IPS DF 19.7 (cell line): ENCODE results near the gene PGBD5.

Experiments used
- DNase-seq: peaks from one replicate; pipeline ENCODE4 v3.0.0-alpha.2; 2013; ENCODE audit warnings: low read depth, low spot score

The PGBD5 gene

DNA sequence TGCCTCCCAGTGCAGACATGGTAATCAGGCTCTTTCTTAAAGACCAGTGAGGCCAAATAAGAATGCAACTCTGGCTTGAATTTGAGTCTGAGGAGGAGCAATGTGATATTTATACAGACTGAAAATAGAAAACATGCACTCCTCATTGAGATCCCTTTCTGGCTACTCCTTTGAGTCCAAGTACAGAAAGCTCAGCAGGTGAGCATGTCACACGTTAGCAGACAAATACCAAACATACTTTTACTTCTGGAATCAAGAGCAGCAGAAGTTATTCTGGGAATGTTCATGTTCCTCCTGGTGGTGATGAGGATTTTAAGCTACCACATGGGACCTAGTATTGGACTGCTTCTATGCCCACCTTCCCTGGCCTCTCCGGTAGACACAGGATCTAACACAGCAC is 48.3 kb downstream of the PGBD5 start:
- no peak for DNase-seq

DNA sequence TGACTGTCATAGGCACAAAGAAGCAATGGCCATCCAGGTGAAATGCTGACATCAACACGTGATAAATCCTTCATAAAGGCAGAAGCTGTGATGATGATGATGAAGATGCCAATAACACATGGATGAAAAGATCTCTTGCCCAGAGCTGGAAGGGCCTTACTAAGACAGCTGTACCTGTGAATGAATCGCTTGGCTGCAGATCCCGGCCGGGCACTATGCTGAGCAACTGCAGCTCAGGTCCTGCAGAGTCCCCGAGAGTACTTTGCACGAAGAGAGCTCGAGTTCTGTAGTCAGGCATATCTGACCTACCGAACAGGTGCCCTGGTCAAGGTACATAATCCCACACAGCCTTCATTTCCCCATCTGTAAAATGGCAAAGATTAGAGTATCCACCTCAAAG is 48.8 kb downstream of the PGBD5 start:
- no peak for DNase-seq

DNA sequence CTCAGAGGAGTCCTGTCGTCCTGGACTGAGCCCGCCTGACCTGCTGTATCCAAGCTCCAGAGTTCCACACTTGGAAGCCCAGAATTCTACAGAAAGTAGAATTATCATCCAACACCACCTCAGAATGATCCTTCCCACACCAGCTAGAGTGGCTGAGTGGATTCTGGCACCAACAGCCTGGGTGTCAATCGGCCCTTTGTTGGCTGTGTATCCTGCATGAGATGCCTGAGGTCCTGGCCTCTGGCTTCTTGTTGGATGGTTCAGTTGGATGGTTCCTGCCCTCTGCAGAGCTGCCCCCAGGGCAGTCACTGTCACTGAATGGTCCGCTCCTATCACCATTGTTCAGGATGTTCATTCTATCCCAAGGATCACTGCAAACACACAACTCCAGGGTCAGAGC is 49.8 kb downstream of the PGBD5 start:
- DNase-seq = no peak

DNA sequence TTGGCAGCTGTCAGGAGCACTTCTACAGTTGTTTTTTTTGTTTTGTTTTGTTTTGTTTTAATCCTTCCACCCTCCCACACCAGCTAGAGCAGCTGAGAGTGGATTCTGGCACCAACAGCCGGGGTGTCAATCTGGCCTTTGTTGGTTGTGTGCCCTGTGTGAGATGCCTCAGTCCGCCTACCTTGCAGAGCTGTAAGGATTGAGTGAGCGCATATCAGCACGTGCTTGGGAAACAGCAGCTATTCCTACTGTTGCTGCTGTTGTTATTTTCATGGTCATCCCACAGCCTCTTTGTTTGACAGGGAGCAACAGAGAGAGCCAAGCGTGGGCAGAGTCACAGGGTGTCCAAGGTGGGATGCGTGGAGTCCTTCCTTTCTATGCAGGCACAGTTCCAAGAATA is 50.4 kb downstream of the PGBD5 start:
- DNase-seq = no peak

DNA sequence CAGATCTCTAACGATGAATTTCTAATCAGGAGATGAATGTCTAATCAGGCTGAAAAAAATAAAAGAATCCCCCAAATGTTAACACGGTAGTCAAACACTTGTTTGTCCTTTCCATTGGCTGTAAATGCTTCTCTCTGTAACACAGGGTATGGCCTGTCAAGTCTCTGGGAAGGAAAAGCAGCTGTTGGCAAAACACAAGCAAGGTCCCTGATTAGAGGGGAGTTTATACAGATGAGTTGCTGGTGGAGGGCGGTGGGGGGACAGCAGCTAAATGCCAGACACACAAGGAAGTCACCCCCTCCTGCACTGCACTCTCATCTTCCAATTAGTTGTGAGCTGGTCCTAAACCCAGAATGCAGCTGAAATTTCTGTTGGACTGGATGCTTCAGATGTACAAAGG is 51.0 kb downstream of the PGBD5 start:
- no peak for DNase-seq

DNA sequence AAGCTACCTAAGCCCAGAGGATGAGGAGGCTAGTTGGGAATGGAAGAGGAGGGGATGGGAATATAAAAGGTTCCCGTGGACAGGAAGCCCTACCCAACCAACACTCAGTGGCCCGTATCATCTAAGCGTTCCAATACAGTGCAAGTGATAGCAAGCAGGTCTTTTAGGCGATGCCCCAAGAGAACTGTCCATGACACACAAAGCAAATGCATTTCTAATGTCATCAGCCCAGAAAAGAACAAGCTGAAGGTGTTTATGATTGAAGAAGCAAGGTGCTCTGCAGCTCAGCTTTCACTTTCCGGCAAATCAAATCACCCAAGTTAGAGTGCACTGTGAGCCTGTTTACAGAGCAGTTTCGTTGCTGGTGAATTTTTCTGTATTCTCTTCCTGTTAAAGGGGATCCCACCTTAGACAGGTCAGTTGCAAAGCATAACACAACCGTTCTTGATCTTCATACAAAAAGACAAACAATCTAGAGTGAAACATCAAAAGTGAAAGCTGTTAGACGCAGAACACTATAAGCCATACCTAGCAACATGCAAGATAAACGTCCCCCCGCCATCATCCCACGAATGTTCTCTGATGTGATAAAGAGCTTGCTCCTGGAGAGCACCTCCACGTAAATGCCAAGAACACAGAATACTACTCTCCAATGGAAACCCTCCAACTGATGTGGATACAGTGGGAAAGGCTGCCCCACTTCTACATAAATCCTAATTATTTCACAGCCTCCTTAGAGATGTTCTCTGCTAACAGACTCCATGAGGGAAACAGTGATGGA is 54.0 kb downstream of the PGBD5 start:
- no peak for DNase-seq

GRCh38 chr1:230370109-230370508 is 56.0 kb downstream of the PGBD5 start:
- DNase-seq = no peak

- DNase-seq = no peak
Measured at GRCh38 chr1:230368871-230369270, 57.3 kb downstream of the PGBD5 start.

DNA sequence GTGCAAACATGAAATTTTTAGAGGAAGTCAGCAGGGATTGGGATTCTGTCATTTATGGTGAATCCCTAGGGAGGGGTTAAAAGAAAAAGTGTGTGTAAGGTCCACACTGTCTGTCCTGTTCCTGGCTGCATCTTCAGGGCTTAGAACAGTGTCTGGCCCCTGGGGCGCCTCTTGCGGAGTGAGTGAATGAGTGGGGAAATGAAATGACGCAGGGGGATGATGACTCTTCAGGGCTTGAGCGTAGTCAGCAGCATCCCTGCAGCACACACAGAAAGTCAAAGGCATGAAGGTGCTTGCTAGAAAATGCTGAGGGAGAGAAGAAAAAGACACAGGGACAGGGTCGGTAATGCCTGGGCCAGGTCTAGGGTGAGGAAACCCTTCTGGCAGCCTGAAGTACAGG is 57.8 kb downstream of the PGBD5 start:
- no peak for DNase-seq

DNA sequence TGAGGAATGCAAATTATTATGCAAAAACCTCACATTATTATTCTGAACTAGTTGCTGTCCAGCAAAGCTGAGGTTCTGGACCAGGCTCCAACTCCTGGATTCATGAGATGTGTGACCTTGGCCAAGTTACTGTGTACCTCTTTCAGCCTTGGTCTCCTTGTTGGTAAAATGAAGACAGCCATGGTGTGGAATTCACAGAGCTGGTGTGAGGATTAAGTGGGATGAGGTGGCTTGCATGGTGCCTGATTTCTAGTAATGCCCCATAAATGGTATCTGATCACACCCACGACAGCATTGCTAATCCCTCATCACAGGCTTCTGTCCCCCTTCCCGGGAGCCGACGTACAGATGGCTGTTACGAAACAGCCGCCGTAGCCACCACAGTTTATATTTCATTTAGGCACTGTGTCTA is 59.6 kb downstream of the PGBD5 start:
- DNase-seq = no peak

DNA sequence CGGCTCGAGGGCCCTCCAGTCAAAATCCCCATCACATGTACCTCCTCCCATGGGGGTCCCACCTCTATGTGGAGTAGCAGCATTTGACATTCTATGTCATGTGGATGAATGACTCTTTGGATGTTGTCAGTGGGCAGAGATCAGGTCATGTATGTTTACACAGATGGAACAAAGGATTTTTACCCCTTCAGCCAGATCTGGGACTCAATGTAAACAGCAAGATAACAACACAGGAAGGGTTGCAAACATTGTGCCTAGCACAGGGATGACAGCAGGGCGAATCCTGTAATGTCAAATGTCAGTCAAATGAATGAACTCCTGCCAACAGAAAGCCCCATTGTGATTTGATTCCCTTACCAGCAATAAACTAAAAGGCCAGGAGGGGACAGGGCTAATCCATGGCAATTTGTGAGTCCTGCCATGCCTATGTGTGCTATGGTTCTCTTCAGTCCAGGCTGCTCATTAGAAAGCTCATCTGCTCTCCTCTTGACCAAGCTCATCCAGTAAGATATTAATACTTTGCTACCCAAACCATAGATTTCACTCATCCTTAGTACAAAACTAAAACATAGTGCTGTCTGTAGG is 60.3 kb downstream of the PGBD5 start:
- no peak for DNase-seq

GRCh38 chr1:230362949-230363348 is 63.2 kb downstream of the PGBD5 start:
- DNase-seq = no peak

- DNase-seq = no peak
Measured at GRCh38 chr1:230361941-230362340, 64.2 kb downstream of the PGBD5 start.

DNA sequence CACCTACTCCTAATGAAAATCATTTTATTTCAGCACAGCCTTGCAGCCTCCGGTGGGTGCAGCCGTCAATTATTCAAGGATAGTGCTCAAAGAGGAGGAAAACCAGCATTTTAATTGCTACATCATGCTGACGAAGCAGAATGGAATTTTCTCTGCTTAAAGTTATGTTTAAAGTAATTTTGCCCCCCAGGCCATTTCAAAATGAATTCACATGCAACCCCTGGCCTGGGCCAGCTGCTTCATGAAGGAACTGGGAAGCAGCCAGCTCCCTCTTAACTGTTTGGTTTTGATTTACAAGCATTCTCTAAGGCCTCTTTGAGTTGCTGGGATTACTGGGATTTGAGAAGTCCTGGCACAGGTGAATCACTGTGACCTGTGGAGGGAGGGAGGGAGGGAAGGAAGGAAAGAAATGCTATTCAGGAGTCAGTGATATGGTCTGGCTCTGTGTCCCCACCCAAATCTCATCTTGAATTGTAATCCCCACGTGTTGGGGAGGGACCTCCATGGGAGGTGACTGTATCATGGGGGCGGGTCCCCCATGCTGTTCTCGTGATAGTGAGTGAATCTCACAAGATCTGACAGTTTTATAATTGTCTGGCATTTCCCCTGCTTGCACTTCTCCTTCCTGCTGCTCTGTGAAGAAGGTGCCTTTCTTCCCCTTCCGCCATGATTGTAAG is 66.0 kb downstream of the PGBD5 start:
- DNase-seq = no peak

GRCh38 chr1:230356869-230357794 is 69.0 kb downstream of the PGBD5 start:
- DNase-seq = no peak

DNA sequence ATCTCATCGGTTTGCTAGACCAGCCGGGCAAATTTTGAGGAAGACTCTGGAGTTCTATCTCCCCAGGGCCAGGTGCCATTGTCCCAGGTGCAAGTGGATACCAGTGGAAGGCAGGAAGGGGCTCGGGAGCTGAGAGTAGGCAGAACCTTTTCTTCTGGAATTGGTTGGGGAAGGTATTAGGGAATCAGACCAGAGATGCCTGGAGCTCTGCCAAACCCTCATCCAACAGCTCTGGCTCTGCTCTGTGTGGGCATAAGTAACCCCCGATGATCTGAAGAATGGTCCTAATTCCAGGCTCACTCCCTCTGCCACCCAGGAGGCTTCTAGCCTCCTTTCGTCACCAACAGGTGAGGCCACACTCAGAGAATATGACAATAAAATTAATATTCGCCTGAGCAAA is 69.9 kb downstream of the PGBD5 start:
- DNase-seq = no peak

GRCh38 chr1:230355594-230355993 is 70.5 kb downstream of the PGBD5 start:
- DNase-seq = no peak

DNA sequence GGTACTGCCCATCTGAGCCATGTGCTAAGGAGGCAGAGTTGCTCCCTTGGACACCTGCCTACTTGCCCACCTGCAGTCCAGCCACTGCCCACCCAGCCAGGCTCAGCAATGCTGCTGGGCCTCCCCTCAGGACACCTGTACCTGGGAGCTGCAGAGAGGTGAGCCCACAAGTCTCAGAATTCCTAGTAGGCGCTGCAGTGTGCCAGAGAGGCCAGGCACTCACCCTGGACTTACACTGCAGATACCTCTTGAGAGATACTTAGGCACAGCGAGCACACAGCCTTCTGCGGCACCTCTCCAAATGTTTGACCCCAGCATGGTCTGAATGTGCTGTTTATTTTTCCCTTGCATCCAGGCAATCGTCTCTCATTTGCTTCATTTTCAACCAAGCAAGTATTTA is 71.0 kb downstream of the PGBD5 start:
- DNase-seq = no peak

- DNase-seq = no peak
Measured at GRCh38 chr1:230354005-230354404, 72.1 kb downstream of the PGBD5 start.

DNA sequence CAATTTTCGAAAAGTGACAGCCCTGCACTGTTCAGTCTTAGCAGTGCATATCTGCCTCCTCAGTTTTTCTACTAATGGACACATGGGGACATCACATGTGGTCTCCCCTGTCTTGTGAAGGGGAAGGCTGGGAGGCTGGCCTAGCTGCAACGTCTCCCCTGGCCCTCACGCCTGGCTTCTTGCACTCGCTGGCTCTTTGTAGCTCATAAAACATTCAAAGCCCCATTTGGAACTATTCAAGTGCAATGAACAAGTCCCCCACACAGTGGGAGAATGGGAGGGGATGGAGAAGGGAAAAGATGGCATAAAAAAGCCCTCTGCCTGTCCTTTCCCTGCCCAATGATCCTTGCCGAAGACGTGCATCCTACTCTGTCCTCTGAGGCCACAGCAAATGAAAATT is 73.6 kb downstream of the PGBD5 start:
- DNase-seq = no peak

- no peak for DNase-seq
Measured at GRCh38 chr1:230351983-230352382, 74.1 kb downstream of the PGBD5 start.

GRCh38 chr1:230351514-230351913 is 74.6 kb downstream of the PGBD5 start:
- DNase-seq = no peak
